GM18867 (cell line): ENCODE results near the gene TMED10.
"Not testable (repeated sequence)": the region's sequence is repeated elsewhere in the genome, so short reads cannot be mapped to it uniquely, and the experiment has no call there.

Source experiments
- ATAC-seq: cut with Tn5 transposase; IDR thresholded peaks from one replicate; pipeline ENCODE4 v1.9.1; 2021; ENCODE audit warnings: mild to moderate bottlenecking, moderate library complexity; ENCODE audit not compliant: unreplicated experiment

Gene TMED10

GRCh38 chr14:75132382-75133086 lies 43.9 kb downstream of the TMED10 start:
- no peak for ATAC-seq

- no peak for ATAC-seq
These were observed 47.8 kb downstream of the TMED10 start for GRCh38 chr14:75128596-75128990.

DNA sequence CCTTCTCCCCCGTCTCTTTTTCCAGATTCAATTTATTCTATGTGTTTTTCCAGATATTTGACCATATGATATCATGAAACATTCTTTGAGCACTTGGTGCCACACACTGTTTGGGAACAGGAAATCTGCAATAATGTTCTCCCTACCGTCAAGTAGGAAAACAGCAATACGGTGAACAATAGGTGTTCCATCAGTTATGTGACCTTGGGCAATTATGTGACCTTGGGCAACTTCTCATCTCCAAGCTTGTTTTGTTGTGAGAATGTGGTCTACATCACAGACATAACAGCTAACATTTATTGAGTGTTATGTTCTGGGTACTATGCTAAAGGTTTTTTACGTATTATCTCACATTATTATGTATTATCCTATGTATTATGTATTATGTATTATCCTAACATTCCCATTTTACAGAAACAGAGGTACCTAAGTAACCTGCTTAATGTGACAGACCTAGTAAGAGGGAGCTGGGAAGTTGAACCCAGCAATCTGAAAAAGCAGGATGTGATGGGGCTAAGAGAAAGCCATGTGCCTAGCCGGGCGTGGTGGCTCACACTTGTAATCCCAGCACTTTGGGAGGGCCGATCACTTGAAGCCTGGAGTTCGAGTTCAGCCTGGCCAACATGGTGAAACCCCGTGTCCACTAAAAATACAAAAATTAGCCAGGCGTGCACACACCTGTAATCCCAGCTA lies 48.4 kb downstream of the TMED10 start:
- no peak for ATAC-seq

- not testable (repeated sequence) for ATAC-seq
These were observed 49.0 kb downstream of the TMED10 start for GRCh38 chr14:75127474-75127820.

GRCh38 chr14:75126679-75127473 lies 49.5 kb downstream of the TMED10 start, which contains the start of gene NEK9:
TSS of gene NEK9 (minus strand) at chr14:75127048. CDS start at chr14:75126921, 127 bp downstream.
- peak; percentile 85 for ATAC-seq

GRCh38 chr14:75126121-75126544 lies 50.3 kb downstream of the TMED10 start:
- ATAC-seq = no peak

GRCh38 chr14:75125617-75126016 lies 50.8 kb downstream of the TMED10 start:
- ATAC-seq = no peak

DNA sequence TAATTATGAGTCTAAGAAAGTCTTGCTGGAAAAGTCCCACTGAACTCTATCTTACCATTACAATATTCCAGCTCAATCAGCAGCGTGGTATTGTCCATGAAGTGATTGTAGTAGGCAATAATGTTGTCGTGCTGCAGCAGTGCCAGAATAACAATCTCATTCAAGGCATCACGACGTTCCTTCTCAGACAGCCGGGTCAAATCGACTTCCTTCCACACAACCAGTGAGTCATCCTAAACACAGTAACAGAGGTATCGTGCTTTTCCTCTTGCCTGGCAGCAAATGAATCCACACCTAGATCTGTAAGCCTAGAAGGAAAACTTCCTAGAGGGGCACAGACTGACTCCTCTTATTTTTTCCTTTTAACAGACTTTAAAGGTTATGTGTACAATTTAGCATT lies 52.4 kb downstream of the TMED10 start:
- no peak for ATAC-seq

- ATAC-seq = no peak
These were observed 54.9 kb downstream of the TMED10 start for GRCh38 chr14:75121552-75121951.

GRCh38 chr14:75120541-75121291 lies 55.7 kb downstream of the TMED10 start:
- no peak for ATAC-seq

GRCh38 chr14:75119056-75119455 lies 57.4 kb downstream of the TMED10 start:
- no peak for ATAC-seq

DNA sequence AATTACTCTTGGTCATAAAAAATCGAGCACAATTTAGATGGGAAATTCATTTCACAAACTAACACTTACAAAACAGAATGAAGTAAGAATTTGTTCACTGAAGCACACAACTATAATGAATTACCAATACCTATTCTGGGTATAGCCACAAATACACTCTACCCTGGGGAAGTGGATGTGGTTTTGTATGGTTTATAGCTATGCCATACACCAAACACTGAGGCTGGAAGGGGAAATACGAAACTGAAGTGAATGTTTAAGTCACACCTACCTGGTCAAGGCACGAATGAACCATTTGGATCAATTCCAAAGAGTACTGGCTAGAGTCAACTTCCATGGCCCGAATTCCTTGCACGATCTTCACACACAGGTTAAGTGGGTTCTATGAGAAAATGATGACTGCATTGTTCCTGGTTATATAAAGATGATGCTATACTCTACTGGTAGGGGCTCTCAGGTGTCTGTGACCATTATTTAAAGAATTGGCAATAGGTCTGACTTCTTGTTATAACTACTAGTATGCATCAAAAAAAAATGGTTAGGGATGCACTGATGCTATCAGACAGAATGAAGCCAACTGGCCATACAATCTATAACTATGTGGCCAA lies 62.4 kb downstream of the TMED10 start:
- no peak for ATAC-seq

DNA sequence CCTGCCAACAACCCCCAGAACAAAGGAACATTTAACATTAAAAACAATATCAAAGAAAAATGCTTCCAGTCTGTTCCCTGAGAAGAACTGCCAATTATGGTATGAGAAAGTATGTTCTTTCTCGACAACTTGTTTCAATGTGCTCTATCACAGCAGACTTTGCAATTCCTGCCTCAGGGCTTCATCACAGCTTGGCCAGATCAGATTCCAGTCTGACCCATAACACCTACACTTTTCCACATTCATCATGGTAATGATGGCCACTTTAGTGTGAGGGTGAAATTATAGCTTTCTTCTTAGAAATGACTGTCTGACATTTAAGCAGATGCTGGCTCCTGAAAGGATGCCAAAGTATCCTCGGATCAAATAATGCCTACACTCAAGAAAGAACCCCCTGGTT lies 66.5 kb downstream of the TMED10 start:
- no peak for ATAC-seq

DNA sequence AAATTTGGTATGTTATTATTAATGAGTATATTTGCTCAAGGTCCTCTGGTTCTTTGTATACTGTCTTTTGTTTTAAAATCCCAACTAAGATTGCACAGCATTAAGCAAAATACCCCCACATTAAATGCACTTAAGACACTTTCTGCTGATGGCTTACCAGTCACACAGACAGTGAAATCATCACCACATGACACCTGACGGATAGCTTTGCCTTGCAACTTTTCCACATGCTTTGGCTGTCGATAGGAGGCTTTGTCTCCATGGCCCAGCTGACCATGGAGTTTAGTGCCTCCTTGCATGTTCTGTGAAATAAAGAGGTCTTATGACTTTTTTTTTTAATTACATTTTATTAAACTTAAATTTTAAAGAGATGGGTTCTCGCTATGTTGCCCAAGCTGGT lies 69.2 kb downstream of the TMED10 start:
- ATAC-seq = no peak

DNA sequence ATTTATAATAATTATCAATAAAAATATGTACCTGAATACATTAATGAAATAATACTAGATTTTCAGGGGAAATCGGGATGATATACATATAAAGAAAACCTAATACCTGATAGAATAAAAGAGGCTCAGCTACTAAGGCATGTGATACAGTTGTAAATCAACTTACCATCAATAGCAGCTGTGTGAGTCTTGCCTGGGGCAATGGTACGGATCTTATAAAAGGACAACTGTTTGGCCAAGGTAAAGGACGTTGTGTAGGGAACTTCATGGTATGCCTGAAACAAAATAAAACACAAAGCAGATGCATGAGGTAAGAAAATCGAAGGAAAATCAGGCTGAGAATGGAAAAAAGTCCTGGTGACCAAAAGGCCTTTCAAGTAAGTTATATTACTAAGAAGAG lies 74.9 kb downstream of the TMED10 start:
- no peak for ATAC-seq

DNA sequence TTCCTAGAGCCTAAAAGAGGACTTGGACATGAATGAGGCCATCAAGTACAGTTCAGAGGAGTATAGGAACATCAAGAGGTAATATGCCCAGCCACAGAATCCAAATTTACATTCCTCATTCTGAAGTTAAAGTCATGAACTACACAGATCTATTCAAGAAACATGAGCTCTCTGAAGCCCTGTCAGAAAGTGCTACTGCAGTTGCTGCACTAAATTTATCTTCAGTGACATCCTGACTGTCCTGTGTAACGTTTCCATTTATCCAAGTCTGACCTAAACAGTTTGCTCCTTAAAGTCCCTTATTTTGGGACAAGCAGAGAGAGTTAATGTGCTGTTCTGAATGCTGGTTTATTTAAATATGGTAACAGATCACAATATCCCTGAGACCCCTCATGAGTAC lies 77.7 kb downstream of the TMED10 start:
- ATAC-seq = no peak

DNA sequence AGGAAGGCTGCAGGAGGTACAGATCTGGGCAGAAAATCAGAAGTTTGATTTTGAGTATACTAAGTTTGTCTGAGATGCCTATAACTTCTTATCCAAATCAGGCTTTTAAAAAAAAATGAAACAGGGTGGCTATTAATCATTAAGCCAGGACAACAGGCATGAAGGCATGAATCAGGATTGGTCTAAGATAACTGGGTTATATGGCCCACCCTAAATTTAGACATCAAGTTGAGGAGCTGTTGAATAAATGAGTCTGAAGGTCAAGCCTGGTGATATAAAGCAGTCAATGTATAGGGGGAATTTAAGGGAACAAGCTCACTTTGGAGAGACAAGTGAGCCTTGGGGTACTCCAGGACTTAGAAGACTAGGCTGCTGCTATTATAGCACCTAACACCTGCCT lies 78.2 kb downstream of the TMED10 start:
- no peak for ATAC-seq

DNA sequence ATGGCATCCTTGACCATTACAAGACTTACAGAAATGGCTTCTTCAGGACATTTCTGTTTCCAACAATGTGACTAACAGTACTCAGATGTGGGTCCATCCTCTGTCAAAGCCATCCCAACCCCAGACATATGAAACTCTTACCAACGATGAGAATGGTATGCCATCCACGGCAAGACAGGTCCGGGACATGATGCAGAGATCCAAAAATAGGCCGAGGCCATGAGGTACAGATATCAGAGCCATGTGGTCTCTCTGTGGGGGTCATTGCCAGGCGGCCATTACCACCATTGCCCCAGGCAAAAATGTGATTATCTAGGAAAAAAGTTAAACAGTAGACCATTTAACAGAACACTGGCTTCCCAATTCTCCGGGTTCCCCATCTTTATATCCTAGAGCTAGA lies 79.5 kb downstream of the TMED10 start:
- no peak for ATAC-seq

GRCh38 chr14:75095690-75096089 lies 80.7 kb downstream of the TMED10 start:
- no peak for ATAC-seq

DNA sequence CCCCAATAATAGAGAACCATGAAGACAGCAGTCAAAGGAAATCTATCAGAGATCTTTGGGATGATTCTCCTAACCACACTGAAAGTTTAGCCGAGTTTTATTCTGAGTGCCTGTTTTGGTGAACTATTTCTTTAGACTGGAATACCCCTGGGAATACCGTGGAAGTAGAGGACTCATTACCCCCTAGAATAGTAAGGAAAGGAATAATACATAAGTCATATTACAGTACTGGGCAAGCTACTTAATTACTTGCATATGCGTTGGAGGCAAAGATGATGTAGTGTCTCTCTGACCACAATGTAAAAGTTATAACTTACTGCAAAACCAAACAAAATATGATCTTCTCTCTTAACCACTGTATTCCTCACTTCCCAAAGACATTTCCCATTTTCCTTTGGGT lies 81.5 kb downstream of the TMED10 start:
- no peak for ATAC-seq

DNA sequence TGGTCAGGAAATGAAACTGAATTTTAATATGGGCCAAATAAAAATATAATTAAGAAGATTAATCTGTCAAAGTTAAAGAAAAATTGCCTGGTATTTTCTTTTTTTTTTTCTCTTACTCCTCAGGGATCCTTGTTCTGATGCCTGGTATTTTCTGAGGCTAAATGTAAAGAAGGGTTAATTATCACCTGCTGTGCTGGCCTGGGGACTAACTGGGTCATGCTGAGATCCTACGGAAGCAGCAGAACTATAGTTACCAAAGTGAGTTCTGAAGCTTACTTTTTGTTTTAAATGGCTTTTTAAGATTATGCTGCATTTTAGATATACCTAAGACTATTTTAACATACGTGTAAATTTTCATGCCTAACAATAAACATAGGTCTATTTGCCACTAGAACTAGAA lies 83.7 kb downstream of the TMED10 start:
- ATAC-seq = no peak
